GM23338 (cell line): ENCODE data around the gene OSGEPL1. TPM values are rescaled to one million over a fixed set of nuclear protein-coding genes. Genes with fewer than 3 reads are reported as not detected.

Experiments used
- ATAC-seq: fragments of 200-7000 bp; cut with Tn5 transposase; 3 replicates; pipeline ENCODE4 v1.9.1; 2020
- DNase-seq: peaks from one replicate; pipeline ENCODE4 v3.0.0-alpha.2; 2015; ENCODE audit warnings: low spot score
- H2AFZ ChIP-seq: fragments of 200-600 bp; sonication (generic); 2 replicates; pipeline ENCODE4 v1.8.0; 2016; ENCODE audit warnings: antibody characterized with exemption, mild to moderate bottlenecking, moderate library complexity
- H3F3A ChIP-seq: fragments of 200-600 bp; sonication (generic); replicated peaks from 2 replicates; pipeline ENCODE4 v1.8.0; 2017; ENCODE audit warnings: antibody characterized with exemption, mixed run types, low read depth
- H3K27ac ChIP-seq: fragments of 200-600 bp; sonication (generic); 2 replicates; pipeline ENCODE4 v1.6.1; 2016; ENCODE audit warnings: low read depth
- H3K27me3 ChIP-seq: fragments of 200-600 bp; sonication (generic); 2 replicates; pipeline ENCODE4 v1.8.0; 2016; ENCODE audit warnings: mild to moderate bottlenecking, mixed run types, moderate library complexity; ENCODE audit not compliant: insufficient read depth
- H3K36me3 ChIP-seq: fragments of 200-600 bp; sonication (generic); 2 replicates; pipeline ENCODE4 v1.8.0; 2016; ENCODE audit warnings: mild to moderate bottlenecking; ENCODE audit not compliant: insufficient read depth
- H3K4me1 ChIP-seq: fragments of 200-600 bp; sonication (generic); 2 replicates; pipeline ENCODE4 v1.8.0; 2016; ENCODE audit warnings: mild to moderate bottlenecking, moderate library complexity; ENCODE audit not compliant: insufficient read depth
- H3K4me2 ChIP-seq: fragments of 200-600 bp; sonication (generic); 2 replicates; pipeline ENCODE4 v1.7.1; 2017; ENCODE audit warnings: mixed run types
- H3K4me3 ChIP-seq: fragments of 200-600 bp; sonication (generic); 2 replicates; pipeline ENCODE4 v1.6.1; 2016; ENCODE audit warnings: mixed run types
- H3K79me2 ChIP-seq: fragments of 200-600 bp; sonication (generic); replicated peaks from 2 replicates; pipeline ENCODE4 v1.8.0; 2017; ENCODE audit warnings: mild to moderate bottlenecking; ENCODE audit not compliant: insufficient read depth
- H3K9me2 ChIP-seq: fragments of 200-600 bp; sonication (generic); 2 replicates; pipeline ENCODE4 v1.8.0; 2017; ENCODE audit not compliant: insufficient read depth
- H4K20me1 ChIP-seq: fragments of 200-600 bp; sonication (generic); replicated peaks from 2 replicates; pipeline ENCODE4 v1.8.0; 2017; ENCODE audit warnings: mild to moderate bottlenecking; ENCODE audit not compliant: insufficient read depth
- H3K27ac Mint-ChIP-seq: 2 replicates; pipeline ENCODE4 v1.8.0; 2020; ENCODE audit warnings: inconsistent platforms, mild to moderate bottlenecking, moderate library complexity, mixed read lengths
- H3K27me3 Mint-ChIP-seq: 3 replicates; pipeline ENCODE4 v1.8.0; 2022; ENCODE audit warnings: low read depth, mild to moderate bottlenecking, moderate library complexity, mixed read lengths, inconsistent platforms; ENCODE audit not compliant: insufficient read depth, poor library complexity
- H3K36me3 Mint-ChIP-seq: 3 replicates; pipeline ENCODE4 v1.8.0; 2021; ENCODE audit warnings: low read depth, mild to moderate bottlenecking, inconsistent platforms, moderate library complexity, mixed read lengths
- H3K4me1 Mint-ChIP-seq: 3 replicates; pipeline ENCODE4 v1.8.0; 2020; ENCODE audit warnings: mild to moderate bottlenecking, inconsistent platforms, mixed read lengths
- H3K4me3 Mint-ChIP-seq: 3 replicates; pipeline ENCODE4 v1.8.0; 2021; ENCODE audit warnings: moderate library complexity, mild to moderate bottlenecking, inconsistent platforms, mixed read lengths
- H3K9me3 Mint-ChIP-seq: 3 replicates; pipeline ENCODE4 v1.8.0; 2020; ENCODE audit warnings: moderate library complexity, mild to moderate bottlenecking, inconsistent platforms, mixed read lengths
- CREB1 ChIP-seq: fragments of 250-450 bp; sonication (Bioruptor Pico); IDR thresholded peaks from 2 replicates; pipeline ENCODE4 v1.5.0; 2020; ENCODE audit warnings: low read depth, mild to moderate bottlenecking, moderate library complexity
- CTCF ChIP-seq, 2 experiments: fragments of 200-600 bp in 1 of 2; sonication (generic) in 1 of 2; conservative IDR thresholded peaks; 2 replicates each; pipeline versions ENCODE4 v1.5.1 to v1.6.1; 2016 to 2017; ENCODE audit warnings: antibody characterized with exemption in 2 of 2, low read depth in 2 of 2, mild to moderate bottlenecking in 2 of 2, moderate library complexity in 1 of 2
- ETS1 ChIP-seq: IDR thresholded peaks from 2 replicates; pipeline ENCODE4 v1.6.1; 2016; ENCODE audit warnings: antibody characterized with exemption
- EZH2phosphoT487 ChIP-seq: fragments of 200-600 bp; sonication (generic); IDR thresholded peaks from one replicate; pipeline ENCODE4 v1.8.1; 2018; ENCODE audit warnings: antibody characterized with exemption; ENCODE audit not compliant: unreplicated experiment
- NANOG ChIP-seq: IDR thresholded peaks from 2 replicates; pipeline ENCODE4 v1.6.1; 2016; ENCODE audit warnings: antibody characterized with exemption, borderline replicate concordance
- POLR2AphosphoS5 ChIP-seq: IDR thresholded peaks from 2 replicates; pipeline ENCODE4 v1.6.1; 2016; ENCODE audit warnings: antibody characterized with exemption, low read depth
- REST ChIP-seq: IDR thresholded peaks from one replicate; pipeline ENCODE4 v1.6.1; 2018; ENCODE audit warnings: antibody characterized with exemption; ENCODE audit not compliant: unreplicated experiment
- STAT1 ChIP-seq: IDR thresholded peaks from one replicate; pipeline ENCODE4 v1.6.1; 2016; ENCODE audit warnings: antibody characterized with exemption; ENCODE audit not compliant: unreplicated experiment
- ZNF114 ChIP-seq: fragments of 250-450 bp; sonication (Bioruptor Pico); IDR thresholded peaks from 2 replicates; pipeline ENCODE4 v1.5.0; 2020; ENCODE audit warnings: mild to moderate bottlenecking, moderate library complexity
- ZNF331 ChIP-seq: fragments of 250-450 bp; sonication (Bioruptor Pico); IDR thresholded peaks from 2 replicates; pipeline ENCODE4 v1.5.0; 2020; ENCODE audit warnings: low read depth, mild to moderate bottlenecking, moderate library complexity
- ZNF462 ChIP-seq: fragments of 250-450 bp; sonication (Bioruptor Pico); IDR thresholded peaks from 2 replicates; pipeline ENCODE4 v1.5.0; 2020; ENCODE audit warnings: mild to moderate bottlenecking, moderate library complexity
- polyA plus RNA-seq: library from polyadenylated mRNA; unstranded; fragments of >200 nt; fragmentation: Nextera tagmentation; extraction: Ambion mirVana; gene quantifications from 2 replicates; pipeline ENCODE4 v1.2.1, GENCODE V29; 2016
- total RNA-seq: library from RNA; depleted of rRNA; stranded (reverse); fragments of >200 nt; shearing (Covaris generic); gene quantifications from 2 replicates; pipeline ENCODE4 v1.2.3, GENCODE V29; 2014

The OSGEPL1 gene
- total and polyA plus RNA-seq, 2 experiments from 2014 or later, result 19.6 to 23.1 TPM

- TF ChIP-seq CREB1 (CRISPR knock-in tag) (no peak), ZNF114 (CRISPR knock-in tag) (no peak), EZH2phosphoT487 (no peak), ZNF331 (no peak), REST (no peak), ETS1 (no peak), CTCF (conservative IDR thresholded peaks at IDR 0.05; ENCODE audit: low read depth in 2 of 2) (no peak), POLR2AphosphoS5 (no peak)
Observed at GRCh38 chr2:189726849-189727248, 35.7 kb downstream of the OSGEPL1 start (continued).

- no peak overlapping the region for H3K27ac Mint-ChIP-seq
- TF ChIP-seq ZNF331, result no peak
- TF ChIP-seq ZNF114 (CRISPR knock-in tag), result no peak
- no peak for TF ChIP-seq ZNF462 (CRISPR knock-in tag)
- no peak for TF ChIP-seq STAT1
- TF ChIP-seq NANOG, result no peak
- TF ChIP-seq CTCF (conservative IDR thresholded peaks at IDR 0.05; ENCODE audit: low read depth in 2 of 2), result no peak
Observed at GRCh38 chr2:189726271-189726670, 36.3 kb downstream of the OSGEPL1 start.

More at GRCh38 chr2:189726271-189726670, 36.3 kb downstream of the OSGEPL1 start:
- Histone ChIP-seq H3K9me2 (no peaks in the 10 kb centered on the region), H3K36me3 (no peaks in the 10 kb centered on the region), H4K20me1 (no peaks in the 10 kb centered on the region), H2AFZ (no peak overlapping the region), H3K4me3 (no peak overlapping the region), H3F3A (no peaks in the 10 kb centered on the region), H3K4me2 (no peak overlapping the region), H3K4me1 (no peaks in the 10 kb centered on the region), H3K27me3 (no peaks in the 10 kb centered on the region), H3K27ac (no peak overlapping the region), H3K79me2 (no peaks in the 10 kb centered on the region)
- no peak overlapping the region for H3K4me3 Mint-ChIP-seq
- no peaks in the 10 kb centered on the region for H3K27me3 Mint-ChIP-seq
- no peaks in the 10 kb centered on the region for H3K4me1 Mint-ChIP-seq
- H3K36me3 Mint-ChIP-seq, result no peaks in the 10 kb centered on the region
- no peaks in the 10 kb centered on the region for H3K9me3 Mint-ChIP-seq
- ATAC-seq (no peak), DNase-seq (no peak)
